HG03469 (cell line): Measurements from ENCODE around the gene IKZF3.
"Not testable (repeated sequence)": the region's sequence is repeated elsewhere in the genome, so short reads cannot be mapped to it uniquely, and the experiment has no call there.

ENCODE experiments used
- ATAC-seq: cut with Tn5 transposase; IDR thresholded peaks from one replicate; pipeline ENCODE4 v1.9.1; 2021; ENCODE audit warnings: mild to moderate bottlenecking, moderate library complexity, moderate number of reproducible peaks; ENCODE audit not compliant: unreplicated experiment

The IKZF3 gene

GRCh38 chr17:39722104-39722503, 142.0 kb downstream of the IKZF3 start:
- ATAC-seq: no peak

GRCh38 chr17:39719563-39720355, 144.4 kb downstream of the IKZF3 start:
- no peak for ATAC-seq

- ATAC-seq: no peak
These were observed 146.5 kb downstream of the IKZF3 start for GRCh38 chr17:39717660-39718059.

- no peak for ATAC-seq
These were observed 147.1 kb downstream of the IKZF3 start for GRCh38 chr17:39716879-39717536.

- no peak for ATAC-seq
These were observed 147.9 kb downstream of the IKZF3 start for GRCh38 chr17:39716073-39716818.

- ATAC-seq: no peak
These were observed 148.6 kb downstream of the IKZF3 start for GRCh38 chr17:39715375-39716072.

GRCh38 chr17:39714234-39714633, 149.9 kb downstream of the IKZF3 start:
- ATAC-seq: no peak

- no peak for ATAC-seq
These were observed 152.3 kb downstream of the IKZF3 start for GRCh38 chr17:39711851-39712250.

GRCh38 chr17:39711071-39711470, 153.0 kb downstream of the IKZF3 start:
- ATAC-seq: not testable (repeated sequence)

GRCh38 chr17:39709998-39710964, 153.8 kb downstream of the IKZF3 start:
- no peak for ATAC-seq

- ATAC-seq: no peak
These were observed 154.7 kb downstream of the IKZF3 start for GRCh38 chr17:39709319-39709997.
